CD4-positive, alpha-beta T cell treated with Interleukin-15 for 4 hours (primary cell): ENCODE data around the gene RPAP2.
"Not testable (repeated sequence)": the region's sequence is repeated elsewhere in the genome, so short reads cannot be mapped to it uniquely, and the experiment has no call there.

Experiments used
- DNase-seq: peaks from one replicate; pipeline ENCODE4 v3.0.0-alpha.2; 2020; ENCODE audit warnings: low spot score

RPAP2 gene

GRCh38 chr1:92298573-92299476 lies at the start of gene RPAP2, which contains the start of gene GLMN:
TSS of gene RPAP2 (plus strand) at chr1:92299059. CDS start at chr1:92299074, 15 bp downstream.
TSS of gene GLMN (minus strand) at chr1:92298987. CDS start at chr1:92297999, 988 bp downstream.
- peak; percentile 65 for DNase-seq

- not testable (repeated sequence) for DNase-seq
Observed at GRCh38 chr1:92254714-92255113, 44.1 kb upstream of the RPAP2 start.

- no peak for DNase-seq
Observed at GRCh38 chr1:92259350-92259749, 39.5 kb upstream of the RPAP2 start.

- no peak for DNase-seq
Observed at GRCh38 chr1:92262516-92262915, 36.3 kb upstream of the RPAP2 start.

GRCh38 chr1:92273039-92273438 lies 25.8 kb upstream of the RPAP2 start:
- no peak for DNase-seq

GRCh38 chr1:92274939-92275338 lies 23.9 kb upstream of the RPAP2 start:
- DNase-seq, result no peak

GRCh38 chr1:92276082-92276481 lies 22.8 kb upstream of the RPAP2 start:
- no peak for DNase-seq

GRCh38 chr1:92277105-92277723 lies 21.6 kb upstream of the RPAP2 start:
- DNase-seq, result no peak

GRCh38 chr1:92279781-92280180 lies 19.1 kb upstream of the RPAP2 start:
- not testable (repeated sequence) for DNase-seq

GRCh38 chr1:92281411-92281810 lies 17.4 kb upstream of the RPAP2 start:
- not testable (repeated sequence) for DNase-seq

- peak; percentile 30 for DNase-seq
Observed at GRCh38 chr1:92291372-92291999, 7.4 kb upstream of the RPAP2 start.

GRCh38 chr1:92298213-92298572 lies 666 bp upstream of the RPAP2 start:
- no peak for DNase-seq

- no peak for DNase-seq
Observed at GRCh38 chr1:92299477-92300150, 755 bp downstream of the RPAP2 start.

- DNase-seq, result no peak
Observed at GRCh38 chr1:92301021-92301420, 2.2 kb downstream of the RPAP2 start.

- DNase-seq, result no peak
Observed at GRCh38 chr1:92306020-92306419, 7.2 kb downstream of the RPAP2 start.

GRCh38 chr1:92307980-92308379 lies 9.1 kb downstream of the RPAP2 start:
- no peak for DNase-seq

GRCh38 chr1:92310185-92310597 lies 11.3 kb downstream of the RPAP2 start:
- DNase-seq, result peak; percentile 43

GRCh38 chr1:92314024-92314423 lies 15.2 kb downstream of the RPAP2 start:
- DNase-seq, result no peak

GRCh38 chr1:92315766-92316599 lies 17.1 kb downstream of the RPAP2 start:
- DNase-seq, result peak; percentile 59

GRCh38 chr1:92317836-92318493 lies 19.1 kb downstream of the RPAP2 start:
- DNase-seq, result peak; percentile 29
